Right atrium auricular region (tissue), 2 donors: Measurements from ENCODE around the gene FSD1L. TPM values are rescaled to one million over a fixed set of nuclear protein-coding genes. Genes with fewer than 3 reads are reported as not detected.
"Not testable (repeated sequence)": the region's sequence is repeated elsewhere in the genome, so short reads cannot be mapped to it uniquely, and the experiment has no call there.

Source experiments
- DNase-seq: peaks from one replicate; pipeline ENCODE4 v3.0.0-alpha.2; 2019; ENCODE audit warnings: low spot score
- H3K27ac ChIP-seq, 2 donors: fragments of 200-600 bp; sonication (generic); 1 replicate in 1 of 2; 2 replicates in 1 of 2; pipeline ENCODE4 v1.5.1; 2016 to 2019
- H3K27me3 ChIP-seq, 2 donors: fragments of 200-600 bp; sonication (generic); one replicate each; pipeline versions ENCODE4 v1.5.1 to v1.6.0; 2017 to 2019
- H3K36me3 ChIP-seq: fragments of 200-600 bp; sonication (generic); one replicate; pipeline ENCODE4 v1.5.1; 2016
- H3K4me1 ChIP-seq, 2 donors: fragments of 200-600 bp; sonication (generic); one replicate each; pipeline versions ENCODE4 v1.5.1 to v1.6.0; 2017 to 2019
- H3K4me3 ChIP-seq, 2 donors: fragments of 200-600 bp; sonication (generic); 1 replicate in 1 of 2; 2 replicates in 1 of 2; pipeline ENCODE4 v1.5.1; 2017 to 2019; ENCODE audit warnings: mild to moderate bottlenecking in 1 of 2, moderate library complexity in 1 of 2
- H3K9me3 ChIP-seq, 2 donors: fragments of 200-600 bp; sonication (generic); one replicate each; pipeline ENCODE4 v1.5.1; 2019
- CTCF ChIP-seq, 2 donors: fragments of 200-600 bp; sonication (generic); IDR thresholded peaks; one replicate each; pipeline ENCODE4 v1.5.1; 2019; ENCODE audit warnings: antibody characterized with exemption in 2 of 2
- total RNA-seq, 2 donors: library from RNA; depleted of rRNA; stranded (reverse); fragments of >200 nt; gene quantifications; one replicate each; pipeline ENCODE4 v1.1.0, GENCODE V29; 2016

The FSD1L gene
- total RNA-seq, 2 donors from 2014 or later = 1.6 to 1.7 TPM

- Histone ChIP-seq H3K4me3 (no peak overlapping the region), H3K36me3 (no peaks in the 10 kb centered on the region), H3K4me1 (no peaks in the 10 kb centered on the region), H3K9me3 (no peaks in the 10 kb centered on the region), H3K27ac (no peak overlapping the region), H3K27me3 (no peaks in the 10 kb centered on the region)
- DNase-seq = no peak
- no peak for TF ChIP-seq CTCF (IDR thresholded peaks at IDR 0.05)
Observed at GRCh38 chr9:105541838-105542237, 94.0 kb downstream of the FSD1L start.

- H3K4me1 ChIP-seq = peaks cover 0 to 8% of the 10 kb centered on the region in 2 donors
- DNase-seq = no peak
Observed at GRCh38 chr9:105554042-105554441, 106.2 kb downstream of the FSD1L start.

GRCh38 chr9:105557804-105558610 lies 110.2 kb downstream of the FSD1L start, which contains the start of gene FKTN:
Gene FKTN (plus strand): TSS chr9:105558131. CDS start chr9:105575033, 16,902 bp downstream.
- DNase-seq = peak; percentile 85
- H3K4me3 ChIP-seq = peak within 1 kb of the TSS; percentile 86 to 93
- H3K36me3 ChIP-seq = no peaks in the 10 kb centered on the region
- H3K27ac ChIP-seq = peak within 1 kb of the TSS; percentile 74 to 82
- H3K27me3 ChIP-seq = no peaks in the 10 kb centered on the region
- H3K4me1 ChIP-seq = peaks cover 0 to 9% of the 10 kb centered on the region in 2 donors
- TF ChIP-seq CTCF (IDR thresholded peaks at IDR 0.05) = no peak
- no peaks in the 10 kb centered on the region for H3K9me3 ChIP-seq

More at GRCh38 chr9:105554042-105554441, 106.2 kb downstream of the FSD1L start:
- Histone ChIP-seq H3K4me3 (no peak overlapping the region), H3K9me3 (no peaks in the 10 kb centered on the region), H3K27me3 (no peaks in the 10 kb centered on the region), H3K36me3 (no peaks in the 10 kb centered on the region), H3K27ac (no peak overlapping the region)
- TF ChIP-seq CTCF (IDR thresholded peaks at IDR 0.05) = no peak

GRCh38 chr9:105572455-105572854 lies 124.6 kb downstream of the FSD1L start:
- no peak overlapping the region for H3K4me3 ChIP-seq
- no peaks in the 10 kb centered on the region for H3K4me1 ChIP-seq
- H3K27ac ChIP-seq = no peak overlapping the region
- no peaks in the 10 kb centered on the region for H3K27me3 ChIP-seq
- H3K9me3 ChIP-seq = peaks cover 0 to 4% of the 10 kb centered on the region in 2 donors
- H3K36me3 ChIP-seq = peaks cover 8% of the 10 kb centered on the region
- DNase-seq = no peak
- TF ChIP-seq CTCF (IDR thresholded peaks at IDR 0.05) = no peak

GRCh38 chr9:105579952-105580351 lies 132.1 kb downstream of the FSD1L start:
- H3K9me3 ChIP-seq, H3K4me3 ChIP-seq, H3K36me3 ChIP-seq, H3K27ac ChIP-seq, DNase-seq, H3K27me3 ChIP-seq, H3K4me1 ChIP-seq: not testable (repeated sequence)

GRCh38 chr9:105581550-105581949 lies 133.7 kb downstream of the FSD1L start:
- H3K4me3 ChIP-seq, H3K27me3 ChIP-seq, H3K36me3 ChIP-seq, H3K9me3 ChIP-seq, H3K27ac ChIP-seq, H3K4me1 ChIP-seq, DNase-seq: not testable (repeated sequence)

- Histone ChIP-seq H3K27ac (no peak overlapping the region), H3K9me3 (peaks cover 0 to 5% of the 10 kb centered on the region in 2 donors), H3K4me1 (no peaks in the 10 kb centered on the region), H3K4me3 (no peak overlapping the region), H3K27me3 (no peaks in the 10 kb centered on the region), H3K36me3 (peaks cover 27% of the 10 kb centered on the region)
- DNase-seq = no peak
- no peak for TF ChIP-seq CTCF (IDR thresholded peaks at IDR 0.05)
Observed at GRCh38 chr9:105593145-105593544, 145.3 kb downstream of the FSD1L start.
